HCT116 (cell line): ENCODE data around the gene SEMA4B. TPM values are rescaled to one million over a fixed set of nuclear protein-coding genes. Genes with fewer than 3 reads are reported as not detected.

ENCODE experiments used
- ATAC-seq: fragments of 200-7000 bp; cut with Tn5 transposase; 2 replicates; pipeline ENCODE4 v1.9.1; 2020; ENCODE audit warnings: mild to moderate bottlenecking, moderate library complexity
- BruUV-seq: library from RNA; stranded (reverse); fragments of 400-500 nt; replicated peaks from 2 replicates; lab custom pipeline; 2021; lab: Mats Ljungman, UMichigan
- CTCF ChIA-PET: fragments of 300-600 bp; sonication (Branson Sonifier 250); formaldehyde crosslinking; loops from one replicate; lab custom pipeline; 2021; ENCODE audit warnings: antibody characterized with exemption; lab: Charles Lee
- POLR2A ChIA-PET: fragments of 300-600, 350-600 bp; sonication (Branson Sonifier 250); formaldehyde crosslinking; loops from one replicate; lab custom pipeline; 2021; ENCODE audit warnings: antibody characterized with exemption; lab: Charles Lee
- RAD21 ChIA-PET, 2 experiments: fragments of 300-600 bp; sonication (Branson Sonifier 250); formaldehyde crosslinking; loops; one replicate each; lab custom pipeline; 2023; ENCODE audit warnings: low total read pairs in 2 of 2; ENCODE audit not compliant: uncharacterized antibody in 2 of 2, unreplicated experiment in 2 of 2, low non-redundant PET in 1 of 2; lab: Charles Lee
- DNase-seq: peaks from one replicate; pipeline ENCODE4 v3.0.0-alpha.2; 2010; ENCODE audit warnings: low read depth, low spot score
- H2AFZ ChIP-seq: fragments of 200-600 bp; shearing (Covaris generic), sonication (generic); 2 replicates; pipeline ENCODE4 v1.6.1; 2017; ENCODE audit warnings: low read depth, mixed run types, mixed read lengths, antibody characterized with exemption, low read length; ENCODE audit not compliant: poor library complexity, severe bottlenecking
- H3K27ac ChIP-seq: 2 replicates; pipeline ENCODE4 v1.5.1; 2012; ENCODE audit warnings: low read depth, low read length
- H3K27me3 ChIP-seq: fragments of 200-600 bp; sonication (generic); 2 replicates; pipeline ENCODE4 v1.6.1; 2016; ENCODE audit warnings: mixed run types, low read length, mixed read lengths; ENCODE audit not compliant: insufficient read depth
- H3K36me3 ChIP-seq, 2 experiments: fragments of 200-500 bp in 1 of 2; fragments of 200-600 bp in 1 of 2; sonication (Bioruptor generic) in 1 of 2; sonication (generic) in 1 of 2; 2 replicates each; pipeline versions ENCODE4 v1.5.1 to v1.6.1; 2014 to 2016; ENCODE audit warnings: low read length in 2 of 2, inconsistent platforms in 1 of 2, mixed read lengths in 1 of 2, mixed run types in 1 of 2; ENCODE audit not compliant: insufficient read depth in 2 of 2, control insufficient read depth in 1 of 2
- H3K4me1 ChIP-seq, 2 experiments: fragments of 200-600 bp in 1 of 2; sonication (generic) in 1 of 2; 2 replicates each; pipeline versions ENCODE4 v1.5.1 to v1.6.1; 2012 to 2017; ENCODE audit warnings: low read length in 2 of 2, inconsistent platforms in 1 of 2, mild to moderate bottlenecking in 1 of 2, mixed read lengths in 1 of 2, mixed run types in 1 of 2, moderate library complexity in 1 of 2; ENCODE audit not compliant: insufficient read depth in 2 of 2, control insufficient read depth in 1 of 2
- H3K4me2 ChIP-seq: fragments of 200-600 bp; sonication (generic); 2 replicates; pipeline ENCODE4 v1.6.1; 2017; ENCODE audit warnings: mixed run types, low read length, mixed read lengths
- H3K4me3 ChIP-seq, 2 experiments: fragments of 200-600 bp in 1 of 2; sonication (generic) in 1 of 2; replicated peaks in 1 of 2; 2 replicates each; pipeline ENCODE4 v1.5.1; 2011 to 2016; ENCODE audit warnings: low read length in 2 of 2, control low read depth in 1 of 2, low read depth in 1 of 2, mild to moderate bottlenecking in 1 of 2, mixed read lengths in 1 of 2, mixed run types in 1 of 2
- H3K79me2 ChIP-seq: fragments of 200-600 bp; sonication (generic); 2 replicates; pipeline ENCODE4 v1.6.1; 2017; ENCODE audit warnings: mild to moderate bottlenecking, mixed run types, low read length, moderate library complexity, mixed read lengths; ENCODE audit not compliant: insufficient read depth
- H3K9ac ChIP-seq: fragments of 200-600 bp; sonication (generic); 2 replicates; pipeline ENCODE4 v1.6.1; 2016; ENCODE audit warnings: low read length, mixed read lengths
- H3K9me2 ChIP-seq: fragments of 200-600 bp; sonication (generic), shearing (Covaris generic); 2 replicates; pipeline ENCODE4 v1.6.1; 2017; ENCODE audit warnings: mixed run types, mild to moderate bottlenecking, moderate library complexity; ENCODE audit not compliant: insufficient read depth
- H3K9me3 ChIP-seq, 2 experiments: fragments of 200-500 bp in 1 of 2; fragments of 200-600 bp in 1 of 2; sonication (Bioruptor generic) in 1 of 2; sonication (generic) in 1 of 2; 2 replicates each; pipeline ENCODE4 v1.6.1; 2014 to 2017; ENCODE audit warnings: low read length in 2 of 2, mixed read lengths in 2 of 2, inconsistent platforms in 1 of 2, low read depth in 1 of 2, mild to moderate bottlenecking in 1 of 2, mixed run types in 1 of 2, moderate library complexity in 1 of 2; ENCODE audit not compliant: control insufficient read depth in 1 of 2, insufficient read depth in 1 of 2
- H4K20me1 ChIP-seq: fragments of 200-600 bp; sonication (generic), shearing (Covaris generic); 2 replicates; pipeline ENCODE4 v1.6.1; 2017; ENCODE audit warnings: mixed run types, mild to moderate bottlenecking, moderate library complexity; ENCODE audit not compliant: insufficient read depth
- CBX3 ChIP-seq: IDR thresholded peaks from 2 replicates; pipeline ENCODE4 v1.6.1; 2012; ENCODE audit warnings: low read depth
- CEBPB ChIP-seq: IDR thresholded peaks from 2 replicates; pipeline ENCODE4 v1.6.1; 2012; ENCODE audit warnings: low read depth
- EZH2 ChIP-seq: fragments of 200-600 bp; sonication (generic); IDR thresholded peaks from 2 replicates; pipeline ENCODE4 v1.6.1; 2017; ENCODE audit warnings: antibody characterized with exemption, mixed run types
- FOSL1 ChIP-seq: IDR thresholded peaks from 2 replicates; pipeline ENCODE4 v1.6.1; 2012; ENCODE audit warnings: low read depth
- JUND ChIP-seq: IDR thresholded peaks from 2 replicates; pipeline ENCODE4 v1.6.1; 2012
- RAD21 ChIP-seq: IDR thresholded peaks from 2 replicates; pipeline ENCODE4 v1.6.1; 2012; ENCODE audit warnings: low read depth, mild to moderate bottlenecking
- TCF7L2 ChIP-seq: IDR thresholded peaks from 2 replicates; pipeline ENCODE4 v1.7.0; 2011; ENCODE audit warnings: borderline replicate concordance, inconsistent platforms; ENCODE audit not compliant: insufficient read depth, insufficient read length; ENCODE audit errors: extremely low read depth
- YY1 ChIP-seq: IDR thresholded peaks from 2 replicates; pipeline ENCODE4 v1.6.1; 2011; ENCODE audit warnings: low read length, low read depth, moderate library complexity, mild to moderate bottlenecking; ENCODE audit not compliant: insufficient replicate concordance; ENCODE audit errors: extremely low read depth
- ZFX ChIP-seq: fragments of 450-650 bp; IDR thresholded peaks from 2 replicates; pipeline ENCODE4 v1.6.1; 2017
- intact Hi-C: fragments of 100-400 bp; cut with micrococcal nuclease; formaldehyde crosslinking; loops from 2 replicates; pipeline ENCODE4 v1.10.0; 2022
- total RNA-seq: library from RNA; stranded (reverse); gene quantifications from one replicate; pipeline ENCODE4 v1.2.1, GENCODE V29; 2021; ENCODE audit not compliant: unreplicated experiment
- TF ChIP-seq, protein P1 (sequence below): IDR thresholded peaks from 2 replicates; pipeline ENCODE4 v1.6.1; 2012
- TF ChIP-seq, protein P2 (sequence below): IDR thresholded peaks from 2 replicates; pipeline ENCODE4 v1.6.1; 2011; ENCODE audit warnings: mild to moderate bottlenecking, low read length, moderate library complexity; ENCODE audit not compliant: insufficient replicate concordance; ENCODE audit errors: extremely low read depth

Gene SEMA4B
- total RNA-seq, 1 experiment from 2014 or later = 98.6 TPM

DNA sequence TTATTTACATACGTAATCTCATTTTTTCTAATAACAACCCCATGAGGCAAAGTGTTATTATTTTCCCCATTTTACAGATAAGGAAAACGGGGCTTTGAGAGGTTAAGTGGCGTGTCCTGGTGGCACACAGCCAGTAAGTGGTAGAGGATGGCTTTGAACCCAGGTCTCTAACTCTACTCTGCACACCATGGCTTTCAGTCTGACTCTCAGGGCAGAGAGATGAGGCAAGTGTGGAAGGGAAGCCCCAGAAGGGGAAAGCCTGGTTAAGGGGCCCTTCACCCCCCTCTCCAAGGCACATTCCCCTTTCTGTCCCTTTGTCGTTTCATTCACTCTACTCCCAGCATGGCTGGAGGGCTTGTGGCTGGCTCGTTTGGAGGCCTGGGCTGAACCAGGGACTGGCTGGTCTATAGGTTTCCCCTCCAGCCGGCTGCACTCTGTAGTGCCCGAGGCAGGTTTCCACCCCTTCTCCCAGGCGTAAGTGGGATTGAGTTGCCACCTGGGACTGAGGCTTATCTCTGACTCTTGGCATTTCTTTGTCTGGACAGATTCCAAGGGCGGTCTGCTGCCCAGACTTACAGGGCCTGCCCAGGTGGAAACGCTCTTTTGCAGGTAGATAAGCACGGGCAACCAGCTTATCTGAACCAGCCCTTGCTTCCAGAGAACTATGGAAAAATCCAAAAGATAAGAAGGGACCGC is 12.1 kb downstream of the SEMA4B start (continued):
- TF ChIP-seq EZH2 (no peak), TCF7L2 (no peak), YY1 (no peak), RAD21 (no peak), JUND (no peak), ZFX (no peak), FOSL1 (no peak), CBX3 (no peak), CEBPB (no peak)
- TF ChIP-seq, protein P1, sequence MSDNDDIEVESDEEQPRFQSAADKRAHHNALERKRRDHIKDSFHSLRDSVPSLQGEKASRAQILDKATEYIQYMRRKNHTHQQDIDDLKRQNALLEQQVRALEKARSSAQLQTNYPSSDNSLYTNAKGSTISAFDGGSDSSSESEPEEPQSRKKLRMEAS = no peak
- TF ChIP-seq, protein P2, sequence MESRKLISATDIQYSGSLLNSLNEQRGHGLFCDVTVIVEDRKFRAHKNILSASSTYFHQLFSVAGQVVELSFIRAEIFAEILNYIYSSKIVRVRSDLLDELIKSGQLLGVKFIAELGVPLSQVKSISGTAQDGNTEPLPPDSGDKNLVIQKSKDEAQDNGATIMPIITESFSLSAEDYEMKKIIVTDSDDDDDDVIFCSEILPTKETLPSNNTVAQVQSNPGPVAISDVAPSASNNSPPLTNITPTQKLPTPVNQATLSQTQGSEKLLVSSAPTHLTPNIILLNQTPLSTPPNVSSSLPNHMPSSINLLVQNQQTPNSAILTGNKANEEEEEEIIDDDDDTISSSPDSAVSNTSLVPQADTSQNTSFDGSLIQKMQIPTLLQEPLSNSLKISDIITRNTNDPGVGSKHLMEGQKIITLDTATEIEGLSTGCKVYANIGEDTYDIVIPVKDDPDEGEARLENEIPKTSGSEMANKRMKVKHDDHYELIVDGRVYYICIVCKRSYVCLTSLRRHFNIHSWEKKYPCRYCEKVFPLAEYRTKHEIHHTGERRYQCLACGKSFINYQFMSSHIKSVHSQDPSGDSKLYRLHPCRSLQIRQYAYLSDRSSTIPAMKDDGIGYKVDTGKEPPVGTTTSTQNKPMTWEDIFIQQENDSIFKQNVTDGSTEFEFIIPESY = no peak

DNA sequence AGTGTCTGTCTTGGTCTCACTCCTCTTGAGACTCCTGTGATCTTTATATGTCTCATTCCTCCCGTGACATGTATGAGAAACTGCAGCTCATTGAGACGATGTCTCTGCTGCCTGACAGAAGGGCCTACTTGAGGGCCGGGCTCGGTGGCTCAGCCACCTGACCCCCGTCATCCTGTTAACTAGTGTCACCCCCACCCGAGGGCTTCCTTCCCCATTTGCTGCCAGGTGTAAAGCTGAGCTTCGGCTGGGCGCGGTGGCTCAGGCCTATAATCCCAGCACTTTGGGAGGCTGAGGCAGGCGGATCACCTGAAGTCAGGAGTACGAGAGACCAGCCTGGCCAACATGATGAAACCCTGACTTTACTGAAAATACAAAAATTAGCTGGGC is 12.7 kb downstream of the SEMA4B start:
- H2AFZ ChIP-seq = no peak overlapping the region
- peaks cover 75% of the 10 kb centered on the region for H3K79me2 ChIP-seq
- H3K27me3 ChIP-seq = no peaks in the 10 kb centered on the region
- H3K4me1 ChIP-seq = peaks cover 55 to 67% of the 10 kb centered on the region in 2 experiments
- ChIA-PET RAD21 (interaction anchor here in 1 of 2 experiments (1.2 to 1.5 kb wide), 2 partner anchors 36 to 48 kb away, joined by 3 to 5 read pairs; partner anchors contain the start of gene TTLL13), CTCF (interaction anchor here (0.7 to 2.2 kb wide), 7 partner anchors 11 to 887 kb away, joined by 3 to 15 read pairs (median 5); partner anchors contain the start of genes CIB1 and GDPGP1)
- no peaks in the 10 kb centered on the region for H3K9me3 ChIP-seq
- no TSS peak for BruUV-seq
- H3K27ac ChIP-seq = peak overlapping the region; percentile 99
- TF ChIP-seq JUND = no peak
- 0 out of 2 replicates have a peak, but pooled peaks have one; percentile 32 for TF ChIP-seq ZFX
- TF ChIP-seq, all 23 proteins: peak for 1
- intact Hi-C loops = loop anchor here (1.0 to 10.0 kb wide), 2 partner anchors 49 to 469 kb away; no protein-coding TSS in a partner anchor
- Histone ChIP-seq H3K4me3 (peak overlapping the region in 1 of 2 experiments; percentile 52; a peak in 1 of 4 replicates), H3K4me2 (peak overlapping the region; percentile 85), H4K20me1 (no peaks in the 10 kb centered on the region), H3K9me2 (no peaks in the 10 kb centered on the region), H3K36me3 (peaks cover 0 to 11% of the 10 kb centered on the region in 2 experiments; a peak in 1 of 4 replicates), H3K9ac (peak overlapping the region; percentile 74)
- DNase-seq = no peak
- 0 out of 2 replicates have a peak, but pooled peaks have one; percentile 3 for ATAC-seq
- POLR2A ChIA-PET = interaction anchor here (1.0 kb wide), 1 partner anchor 48 kb away, joined by 3 read pairs; no protein-coding TSS in a partner anchor
